Astrocyte (in vitro differentiated cells and primary cell): ENCODE data around the gene DYNC1I1. TPM values are rescaled to one million over a fixed set of nuclear protein-coding genes. Genes with fewer than 3 reads are reported as not detected.

Source experiments
- DNase-seq: peaks from one replicate; pipeline ENCODE4 v3.0.0-alpha.2; 2010; ENCODE audit warnings: low read depth
- FAIRE-seq: peaks from 2 replicates; lab custom pipeline; 2011; peaks lifted over from hg19 to GRCh38; lab: Jason Lieb, UNC
- H2AFZ ChIP-seq: 2 replicates; pipeline ENCODE4 v1.6.0; 2012; ENCODE audit warnings: low read depth, low read length, inconsistent platforms
- H3K27ac ChIP-seq: 2 replicates; pipeline ENCODE4 v1.5.1; 2011; ENCODE audit warnings: low read depth, low read length, inconsistent platforms
- H3K27me3 ChIP-seq: 2 replicates; pipeline ENCODE4 v1.6.0; 2011; ENCODE audit warnings: low read length, inconsistent platforms; ENCODE audit not compliant: insufficient read depth
- H3K36me3 ChIP-seq: 2 replicates; pipeline ENCODE4 v1.5.1; 2011; ENCODE audit warnings: low read length, inconsistent platforms; ENCODE audit not compliant: insufficient read depth
- H3K4me1 ChIP-seq: 2 replicates; pipeline ENCODE4 v1.5.1; 2011; ENCODE audit warnings: low read length, inconsistent platforms; ENCODE audit not compliant: insufficient read depth
- H3K4me2 ChIP-seq: 2 replicates; pipeline ENCODE4 v1.6.0; 2012; ENCODE audit warnings: low read length, inconsistent platforms
- H3K4me3 ChIP-seq: 2 replicates; pipeline ENCODE4 v1.5.1; 2011; ENCODE audit warnings: low read depth, mild to moderate bottlenecking, low read length, inconsistent platforms; ENCODE audit not compliant: insufficient read depth
- H3K79me2 ChIP-seq: 2 replicates; pipeline ENCODE4 v1.6.0; 2012; ENCODE audit warnings: mild to moderate bottlenecking, low read length, inconsistent platforms; ENCODE audit not compliant: insufficient read depth
- H3K9ac ChIP-seq: 2 replicates; pipeline ENCODE4 v1.6.0; 2012; ENCODE audit warnings: mild to moderate bottlenecking, low read length, inconsistent platforms
- H3K9me3 ChIP-seq: 2 replicates; pipeline ENCODE4 v1.5.1; 2012; ENCODE audit warnings: low read depth, mild to moderate bottlenecking, low read length, inconsistent platforms; ENCODE audit not compliant: insufficient read depth
- H4K20me1 ChIP-seq: 2 replicates; pipeline ENCODE4 v1.6.0; 2012; ENCODE audit warnings: low read length, inconsistent platforms; ENCODE audit not compliant: insufficient read depth
- H3K27ac Mint-ChIP-seq: one replicate; pipeline ENCODE4 v1.8.0; 2021; ENCODE audit warnings: mild to moderate bottlenecking, mixed read lengths; ENCODE audit not compliant: unreplicated experiment
- H3K27me3 Mint-ChIP-seq: one replicate; pipeline ENCODE4 v1.8.0; 2021; ENCODE audit warnings: low read depth, mixed read lengths; ENCODE audit not compliant: unreplicated experiment
- H3K36me3 Mint-ChIP-seq: one replicate; pipeline ENCODE4 v1.8.0; 2021; ENCODE audit warnings: low read depth, mixed read lengths; ENCODE audit not compliant: unreplicated experiment
- H3K4me1 Mint-ChIP-seq: one replicate; pipeline ENCODE4 v1.8.0; 2021; ENCODE audit warnings: low read depth, mixed read lengths; ENCODE audit not compliant: unreplicated experiment
- H3K4me3 Mint-ChIP-seq: one replicate; pipeline ENCODE4 v1.8.0; 2021; ENCODE audit warnings: mild to moderate bottlenecking, moderate library complexity, mixed read lengths; ENCODE audit not compliant: unreplicated experiment
- H3K9me3 Mint-ChIP-seq: one replicate; pipeline ENCODE4 v1.8.0; 2021; ENCODE audit warnings: mild to moderate bottlenecking, mixed read lengths; ENCODE audit not compliant: unreplicated experiment
- CTCF ChIP-seq: IDR thresholded peaks from 2 replicates; pipeline ENCODE4 v1.5.1; 2011; ENCODE audit warnings: low read depth, mild to moderate bottlenecking, inconsistent platforms, low read length, moderate library complexity; ENCODE audit not compliant: insufficient read depth
- EZH2 ChIP-seq: IDR thresholded peaks from 2 replicates; pipeline ENCODE4 v1.6.1; 2012; ENCODE audit warnings: mild to moderate bottlenecking, low read length, inconsistent platforms; ENCODE audit not compliant: insufficient read depth
- total RNA-seq: library from RNA; stranded (reverse); gene quantifications from 2 replicates; pipeline ENCODE4 v1.2.1, GENCODE V29; 2021

DYNC1I1 gene
- total RNA-seq, 1 donor from 2014 or later: 3.2 TPM

DNA sequence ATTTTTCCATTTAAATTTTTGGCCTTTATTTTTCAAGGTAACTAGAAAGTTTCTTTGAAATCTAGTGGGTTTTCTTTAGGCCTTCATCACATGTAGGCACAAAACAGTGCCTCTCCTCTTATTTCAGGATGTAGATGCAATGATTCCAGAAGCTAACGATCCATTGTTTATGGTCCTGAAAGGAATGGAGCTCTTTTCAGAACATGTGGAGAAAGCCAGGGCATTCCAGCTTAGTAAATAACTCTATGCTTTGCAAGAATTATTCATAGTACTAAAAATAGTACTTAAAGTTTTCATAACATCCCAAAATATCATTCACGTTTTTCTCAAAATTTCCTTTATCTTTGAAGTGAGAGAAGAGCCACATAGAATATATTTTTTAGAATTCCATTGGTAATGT is 91.3 kb downstream of the DYNC1I1 start:
- DNase-seq (no peak), FAIRE-seq (no peak)
- Histone ChIP-seq H3K27ac (no peak overlapping the region), H3K4me3 (no peak overlapping the region), H3K79me2 (no peaks in the 10 kb centered on the region), H3K4me1 (peaks cover 13% of the 10 kb centered on the region), H3K4me2 (no peak overlapping the region), H3K9me3 (no peaks in the 10 kb centered on the region), H3K9ac (no peak overlapping the region), H3K27me3 (no peaks in the 10 kb centered on the region), H3K36me3 (no peaks in the 10 kb centered on the region), H4K20me1 (no peaks in the 10 kb centered on the region), H2AFZ (no peak overlapping the region)
- H3K27ac Mint-ChIP-seq: peak overlapping the region; percentile 23
- peaks cover 2% of the 10 kb centered on the region for H3K27me3 Mint-ChIP-seq
- H3K36me3 Mint-ChIP-seq: no peaks in the 10 kb centered on the region
- TF ChIP-seq CTCF (no peak), EZH2 (no peak)
- H3K4me1 Mint-ChIP-seq: peaks cover 30% of the 10 kb centered on the region
- no peak overlapping the region for H3K4me3 Mint-ChIP-seq
- H3K9me3 Mint-ChIP-seq: no peaks in the 10 kb centered on the region

DNA sequence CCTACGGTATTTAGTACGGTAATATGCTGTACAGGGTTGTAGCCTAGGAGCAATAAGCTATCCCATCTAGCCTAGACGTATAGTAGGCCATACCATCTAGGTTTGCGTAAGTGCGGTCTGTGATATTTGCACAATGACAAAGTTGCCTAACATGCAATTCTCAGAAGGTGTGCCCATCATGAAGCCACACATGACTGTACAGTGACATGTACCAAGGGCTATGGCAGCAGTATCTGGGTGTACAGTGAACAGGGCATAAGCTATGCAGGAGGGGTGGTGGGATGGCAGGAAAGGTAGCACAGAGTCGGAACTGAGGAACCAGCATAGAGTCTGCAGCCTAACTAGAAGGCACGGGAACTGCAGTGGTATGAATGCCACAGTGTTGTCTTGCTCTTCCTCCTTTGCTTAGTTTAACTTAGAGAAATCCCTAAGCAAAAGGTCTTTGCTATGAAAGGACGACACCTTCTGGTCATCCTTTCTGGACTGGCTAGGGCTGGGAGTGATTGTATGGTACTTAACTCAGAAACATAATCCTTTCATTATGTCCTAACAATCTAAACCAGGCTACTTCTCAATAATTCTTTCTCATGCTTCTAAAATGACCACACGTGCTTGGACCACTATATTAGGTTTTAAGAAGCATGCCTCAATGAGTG is 93.5 kb downstream of the DYNC1I1 start:
- Histone ChIP-seq H3K79me2 (no peaks in the 10 kb centered on the region), H4K20me1 (no peaks in the 10 kb centered on the region), H3K27me3 (no peaks in the 10 kb centered on the region), H2AFZ (no peak overlapping the region), H3K9ac (no peak overlapping the region), H3K9me3 (no peaks in the 10 kb centered on the region), H3K4me1 (peaks cover 2% of the 10 kb centered on the region), H3K27ac (no peak overlapping the region), H3K4me3 (no peak overlapping the region), H3K36me3 (no peaks in the 10 kb centered on the region), H3K4me2 (no peak overlapping the region)
- Mint-ChIP-seq H3K4me3 (no peak overlapping the region), H3K4me1 (peaks cover 21% of the 10 kb centered on the region), H3K27ac (no peak overlapping the region), H3K27me3 (peaks cover 2% of the 10 kb centered on the region), H3K36me3 (no peaks in the 10 kb centered on the region), H3K9me3 (no peaks in the 10 kb centered on the region)
- peak; percentile 10 for DNase-seq
- FAIRE-seq: no peak
- TF ChIP-seq EZH2: no peak
- TF ChIP-seq CTCF: peak; percentile 29

GRCh38 chr7:95867309-95867708 is 95.0 kb downstream of the DYNC1I1 start:
- Histone ChIP-seq H3K79me2 (no peaks in the 10 kb centered on the region), H3K36me3 (no peaks in the 10 kb centered on the region), H3K27ac (no peak overlapping the region), H4K20me1 (no peaks in the 10 kb centered on the region), H3K4me1 (no peaks in the 10 kb centered on the region), H3K27me3 (no peaks in the 10 kb centered on the region), H3K9me3 (no peaks in the 10 kb centered on the region), H3K9ac (no peak overlapping the region), H2AFZ (no peak overlapping the region), H3K4me3 (no peak overlapping the region), H3K4me2 (no peak overlapping the region)
- Mint-ChIP-seq H3K27me3 (peaks cover 2% of the 10 kb centered on the region), H3K4me3 (no peak overlapping the region), H3K4me1 (peaks cover 11% of the 10 kb centered on the region), H3K9me3 (no peaks in the 10 kb centered on the region), H3K36me3 (no peaks in the 10 kb centered on the region), H3K27ac (no peak overlapping the region)
- FAIRE-seq (no peak), DNase-seq (no peak)
- TF ChIP-seq EZH2 (no peak), CTCF (no peak)
